Caco-2 (cell line): Measurements from ENCODE around the gene PRCC. TPM values are rescaled to one million over a fixed set of nuclear protein-coding genes. Genes with fewer than 3 reads are reported as not detected.

Experiments
- BruUV-seq: library from RNA; stranded (reverse); fragments of 400-500 nt; replicated peaks from 2 replicates; lab custom pipeline; 2021; lab: Mats Ljungman, UMichigan
- CTCF ChIA-PET: fragments of 300-600 bp; sonication (Branson Sonifier 250); formaldehyde crosslinking; loops from one replicate; lab custom pipeline; 2022; ENCODE audit warnings: antibody characterized with exemption; lab: Charles Lee
- POLR2A ChIA-PET: fragments of 300-600 bp; sonication (Branson Sonifier 250); formaldehyde crosslinking; loops from one replicate; lab custom pipeline; 2022; ENCODE audit warnings: antibody characterized with exemption; lab: Charles Lee
- DNase-seq, 2 experiments: peaks; one replicate each; pipeline versions ENCODE4 v3.0.0 to v3.0.0-alpha.2; 2020 to 2022
- H3K27me3 ChIP-seq: replicated peaks from 2 replicates; pipeline ENCODE4 v1.6.0; 2011; ENCODE audit warnings: low read length; ENCODE audit not compliant: control insufficient read depth, insufficient read depth
- H3K36me3 ChIP-seq: 2 replicates; pipeline ENCODE4 v1.5.1; 2011; ENCODE audit warnings: low read length; ENCODE audit not compliant: control insufficient read depth, insufficient read depth
- H3K4me1 ChIP-seq: fragments of 250-450 bp; sonication (Bioruptor Pico); 2 replicates; pipeline ENCODE4 v1.5.1; 2020; ENCODE audit warnings: mild to moderate bottlenecking
- H3K4me3 ChIP-seq: 2 replicates; pipeline ENCODE4 v1.5.1; 2011; ENCODE audit warnings: low read depth, mild to moderate bottlenecking, control low read depth, low read length
- H3K9me3 ChIP-seq: fragments of 250-450 bp; sonication (Bioruptor Pico); 2 replicates; pipeline ENCODE4 v1.5.1; 2020; ENCODE audit warnings: mild to moderate bottlenecking, moderate library complexity
- H3K27ac Mint-ChIP-seq: one replicate; pipeline ENCODE4 v1.8.0; 2022; ENCODE audit warnings: mixed read lengths; ENCODE audit not compliant: unreplicated experiment
- H3K27me3 Mint-ChIP-seq: one replicate; pipeline ENCODE4 v1.8.0; 2022; ENCODE audit warnings: mixed read lengths; ENCODE audit not compliant: insufficient read depth, unreplicated experiment
- H3K36me3 Mint-ChIP-seq: one replicate; pipeline ENCODE4 v1.8.0; 2022; ENCODE audit warnings: mild to moderate bottlenecking, mixed read lengths; ENCODE audit not compliant: insufficient read depth, unreplicated experiment
- H3K4me1 Mint-ChIP-seq: one replicate; pipeline ENCODE4 v1.8.0; 2022; ENCODE audit warnings: low read depth, mixed read lengths; ENCODE audit not compliant: unreplicated experiment
- H3K4me3 Mint-ChIP-seq: one replicate; pipeline ENCODE4 v1.8.0; 2022; ENCODE audit warnings: mild to moderate bottlenecking, moderate library complexity, mixed read lengths; ENCODE audit not compliant: unreplicated experiment
- H3K9me3 Mint-ChIP-seq: one replicate; pipeline ENCODE4 v1.8.0; 2022; ENCODE audit warnings: mixed read lengths; ENCODE audit not compliant: unreplicated experiment
- intact Hi-C: fragments of 100-400 bp; cut with micrococcal nuclease; formaldehyde crosslinking; loops from one replicate; pipeline ENCODE4 v1.10.0; 2022; ENCODE audit not compliant: unreplicated experiment
- total RNA-seq: library from RNA; stranded (reverse); gene quantifications from 2 replicates; pipeline ENCODE4 v1.2.3, GENCODE V29; 2022
- TF ChIP-seq, protein P1 (sequence below), 2 experiments: fragments of 200-600 bp in 1 of 2; IDR thresholded peaks; 1 replicate in 1 of 2; 2 replicates in 1 of 2; pipeline versions ENCODE4 v1.5.1 to v1.8.0; 2011 to 2022; ENCODE audit warnings: antibody characterized with exemption in 1 of 2, control low read depth in 1 of 2, inconsistent platforms in 1 of 2, low read depth in 1 of 2, low read length in 1 of 2, mild to moderate bottlenecking in 1 of 2, moderate library complexity in 1 of 2; ENCODE audit not compliant: insufficient read depth in 1 of 2, severe bottlenecking in 1 of 2, unreplicated experiment in 1 of 2

Gene PRCC
- total RNA-seq, 1 experiment from 2014 or later = 101 TPM

DNA sequence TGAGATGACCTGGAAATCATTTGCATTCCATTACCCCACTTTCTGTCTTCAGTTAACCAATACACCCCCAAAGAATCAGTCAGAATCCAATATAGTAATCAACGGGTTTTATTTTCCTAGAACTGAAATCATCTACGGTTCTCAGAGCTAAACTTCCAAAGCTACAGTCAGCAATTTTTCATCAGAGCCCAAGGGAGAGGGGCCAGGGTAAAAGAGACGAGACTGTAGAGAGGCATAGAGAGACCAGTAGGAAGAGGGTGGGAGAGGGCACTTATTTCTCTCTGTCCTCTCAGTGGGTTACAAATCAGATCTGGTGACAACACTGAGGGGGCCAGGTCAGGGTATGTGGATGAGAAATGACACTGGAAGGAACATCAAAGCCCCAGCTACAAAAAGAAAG, 25.3 kb upstream of the PRCC start:
- ChIA-PET CTCF (interaction anchor here (2.0 to 2.2 kb wide), 3 partner anchors 10 to 53 kb away, joined by 17 to 32 read pairs (median 24); partner anchors contain the start of genes HDGF, ISG20L2 and METTL25B), POLR2A (interaction anchor here (0.6 to 2.6 kb wide), 2 partner anchors 14 to 81 kb away, joined by 3 to 108 read pairs; partner anchors contain the start of genes ISG20L2 and METTL25B)
- Histone ChIP-seq H3K9me3 (no peaks in the 10 kb centered on the region), H3K27me3 (no peaks in the 10 kb centered on the region), H3K36me3 (peaks cover 12% of the 10 kb centered on the region), H3K4me3 (no peak overlapping the region), H3K4me1 (peaks cover 21% of the 10 kb centered on the region)
- peak overlapping the region; percentile 100 for H3K4me3 Mint-ChIP-seq
- H3K4me1 Mint-ChIP-seq = peaks cover 27% of the 10 kb centered on the region
- H3K9me3 Mint-ChIP-seq = no peaks in the 10 kb centered on the region
- intact Hi-C loops = no loop called here
- H3K36me3 Mint-ChIP-seq = peaks cover 76% of the 10 kb centered on the region
- TF ChIP-seq, protein P1, sequence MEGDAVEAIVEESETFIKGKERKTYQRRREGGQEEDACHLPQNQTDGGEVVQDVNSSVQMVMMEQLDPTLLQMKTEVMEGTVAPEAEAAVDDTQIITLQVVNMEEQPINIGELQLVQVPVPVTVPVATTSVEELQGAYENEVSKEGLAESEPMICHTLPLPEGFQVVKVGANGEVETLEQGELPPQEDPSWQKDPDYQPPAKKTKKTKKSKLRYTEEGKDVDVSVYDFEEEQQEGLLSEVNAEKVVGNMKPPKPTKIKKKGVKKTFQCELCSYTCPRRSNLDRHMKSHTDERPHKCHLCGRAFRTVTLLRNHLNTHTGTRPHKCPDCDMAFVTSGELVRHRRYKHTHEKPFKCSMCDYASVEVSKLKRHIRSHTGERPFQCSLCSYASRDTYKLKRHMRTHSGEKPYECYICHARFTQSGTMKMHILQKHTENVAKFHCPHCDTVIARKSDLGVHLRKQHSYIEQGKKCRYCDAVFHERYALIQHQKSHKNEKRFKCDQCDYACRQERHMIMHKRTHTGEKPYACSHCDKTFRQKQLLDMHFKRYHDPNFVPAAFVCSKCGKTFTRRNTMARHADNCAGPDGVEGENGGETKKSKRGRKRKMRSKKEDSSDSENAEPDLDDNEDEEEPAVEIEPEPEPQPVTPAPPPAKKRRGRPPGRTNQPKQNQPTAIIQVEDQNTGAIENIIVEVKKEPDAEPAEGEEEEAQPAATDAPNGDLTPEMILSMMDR (IDR thresholded peaks at IDR 0.05; ENCODE audit: insufficient read depth in 1 of 2, low read depth in 1 of 2, low read length in 1 of 2, severe bottlenecking in 1 of 2, unreplicated experiment in 1 of 2) = no peak
- no peaks in the 10 kb centered on the region for H3K27me3 Mint-ChIP-seq
- no TSS peak for BruUV-seq
- H3K27ac Mint-ChIP-seq = peak overlapping the region; percentile 98
- no peak for DNase-seq

DNA sequence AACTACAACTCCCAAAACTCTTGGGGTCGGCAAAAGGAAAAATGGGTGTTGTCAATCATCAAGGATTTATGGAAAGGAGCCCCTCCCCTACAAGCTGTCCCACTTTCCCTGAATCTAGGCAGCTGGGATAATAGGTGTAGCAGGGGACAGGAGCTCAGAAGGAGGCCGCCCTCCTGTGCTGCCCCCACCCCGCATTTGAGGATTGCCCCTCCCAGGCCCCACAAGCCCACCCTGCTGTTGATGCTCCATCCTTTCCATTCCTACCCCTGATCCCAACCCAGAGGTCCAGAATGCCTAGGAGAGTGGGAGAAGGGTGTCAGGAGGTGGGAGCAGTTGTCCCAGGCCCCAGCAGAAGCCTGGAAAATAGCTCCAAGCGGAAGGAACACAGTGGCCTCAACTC, 24.5 kb upstream of the PRCC start:
- Histone ChIP-seq H3K36me3 (peaks cover 12% of the 10 kb centered on the region), H3K4me3 (no peak overlapping the region), H3K27me3 (no peaks in the 10 kb centered on the region), H3K4me1 (peaks cover 24% of the 10 kb centered on the region), H3K9me3 (no peaks in the 10 kb centered on the region)
- Mint-ChIP-seq H3K27ac (peak overlapping the region; percentile 67), H3K9me3 (no peaks in the 10 kb centered on the region), H3K4me3 (peak overlapping the region; percentile 28), H3K27me3 (no peaks in the 10 kb centered on the region), H3K36me3 (peaks cover 74% of the 10 kb centered on the region), H3K4me1 (peaks cover 34% of the 10 kb centered on the region)
- intact Hi-C loops = no loop called here
- TF ChIP-seq, protein P1 (IDR thresholded peaks at IDR 0.05; ENCODE audit: insufficient read depth in 1 of 2, low read depth in 1 of 2, low read length in 1 of 2, severe bottlenecking in 1 of 2, unreplicated experiment in 1 of 2) = no peak
- ChIA-PET POLR2A (no interaction called here), CTCF (no interaction called here)
- no TSS peak for BruUV-seq
- no peak for DNase-seq

DNA sequence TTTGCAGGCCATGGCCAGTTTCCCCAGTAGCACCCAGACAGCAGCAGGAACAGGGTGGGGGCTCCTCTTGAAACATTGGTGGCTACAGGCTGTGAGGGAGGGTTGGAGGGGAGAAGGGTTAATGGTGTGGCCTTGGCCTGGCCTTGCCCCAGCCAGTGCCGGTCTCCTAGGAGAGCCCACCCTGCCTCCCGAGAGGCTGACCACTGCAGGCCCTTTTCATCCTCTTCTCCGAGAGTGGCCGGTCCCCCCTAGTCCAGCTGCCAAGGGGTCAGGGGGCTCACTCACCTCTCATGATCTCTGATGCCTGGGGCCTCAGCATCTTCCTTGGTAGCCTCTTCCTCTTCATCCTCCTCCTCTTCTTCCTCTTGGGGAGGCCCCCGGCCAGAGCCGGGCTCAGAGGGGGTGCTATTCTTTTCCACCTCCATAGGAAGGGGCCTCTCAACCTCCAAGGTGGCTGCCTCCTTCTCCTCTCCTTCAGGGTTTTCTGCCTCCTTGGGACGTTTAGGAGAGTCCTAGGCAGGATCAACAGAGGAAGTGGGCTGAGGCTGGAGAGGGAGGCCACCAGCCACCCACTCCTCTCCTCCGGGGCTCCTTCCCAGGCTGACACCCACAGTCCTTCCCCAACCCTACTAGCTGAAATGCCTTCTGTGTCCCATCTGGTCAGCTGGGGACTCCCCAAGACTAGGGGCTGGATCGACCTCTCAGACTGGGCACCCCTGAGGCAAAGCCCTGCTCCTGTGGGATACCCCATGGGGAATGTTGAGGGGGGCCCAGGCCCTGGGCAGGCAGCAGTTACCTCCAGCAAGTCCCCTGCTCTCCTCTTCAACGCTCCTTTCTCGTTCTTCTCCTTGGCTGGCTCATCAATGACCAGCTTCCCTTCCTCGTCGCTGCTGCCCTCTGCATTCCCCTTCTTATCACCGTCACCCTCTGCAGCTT, 23.7 kb upstream of the PRCC start:
- H3K36me3 Mint-ChIP-seq = peaks cover 75% of the 10 kb centered on the region
- BruUV-seq = no TSS peak

More for the DNA sequence above, 23.7 kb upstream of the PRCC start:
- TF ChIP-seq, protein P1 (IDR thresholded peaks at IDR 0.05; ENCODE audit: insufficient read depth in 1 of 2, low read depth in 1 of 2, low read length in 1 of 2, severe bottlenecking in 1 of 2, unreplicated experiment in 1 of 2) = no peak
- intact Hi-C loops = no loop called here
- Mint-ChIP-seq H3K4me3 (peak overlapping the region; percentile 28), H3K4me1 (peaks cover 39% of the 10 kb centered on the region), H3K9me3 (no peaks in the 10 kb centered on the region), H3K27me3 (no peaks in the 10 kb centered on the region), H3K27ac (peak overlapping the region; percentile 67)
- POLR2A ChIA-PET = no interaction called here
- peaks cover 33% of the 10 kb centered on the region for H3K4me1 ChIP-seq
- no peak overlapping the region for H3K4me3 ChIP-seq
- CTCF ChIA-PET = interaction anchor here (0.8 kb wide), 1 partner anchor 23 kb away, joined by 3 read pairs; the partner anchor contains the start of gene PRCC
- no peaks in the 10 kb centered on the region for H3K27me3 ChIP-seq
- no peaks in the 10 kb centered on the region for H3K9me3 ChIP-seq
- DNase-seq = no peak
- peaks cover 13% of the 10 kb centered on the region for H3K36me3 ChIP-seq
